Raji (cell line): ENCODE data around the gene LDLRAD3.

Source experiments
- POLR2A ChIP-seq: IDR thresholded peaks from 2 replicates; pipeline ENCODE4 v1.6.1; 2011; ENCODE audit warnings: low read depth, low read length, control low read depth; ENCODE audit not compliant: insufficient read depth

LDLRAD3 gene

GRCh38 chr11:36247493-36247892 lies 303.6 kb downstream of the LDLRAD3 start:
- TF ChIP-seq POLR2A, result no peak

- no peak for TF ChIP-seq POLR2A
Observed at GRCh38 chr11:36248436-36248835, 304.6 kb downstream of the LDLRAD3 start.

- no peak for TF ChIP-seq POLR2A
Observed at GRCh38 chr11:36249246-36249645, 305.4 kb downstream of the LDLRAD3 start.

GRCh38 chr11:36251823-36252222 lies 308.0 kb downstream of the LDLRAD3 start:
- no peak for TF ChIP-seq POLR2A

GRCh38 chr11:36253238-36253637 lies 309.4 kb downstream of the LDLRAD3 start:
- no peak for TF ChIP-seq POLR2A

GRCh38 chr11:36254713-36255112 lies 310.9 kb downstream of the LDLRAD3 start:
- no peak for TF ChIP-seq POLR2A

- TF ChIP-seq POLR2A, result no peak
Observed at GRCh38 chr11:36257351-36257750, 313.5 kb downstream of the LDLRAD3 start.

- TF ChIP-seq POLR2A, result no peak
Observed at GRCh38 chr11:36258730-36259360, 315.0 kb downstream of the LDLRAD3 start.

GRCh38 chr11:36261094-36261493 lies 317.2 kb downstream of the LDLRAD3 start:
- TF ChIP-seq POLR2A, result no peak

GRCh38 chr11:36264011-36264972 lies 320.4 kb downstream of the LDLRAD3 start:
- TF ChIP-seq POLR2A, result no peak

- no peak for TF ChIP-seq POLR2A
Observed at GRCh38 chr11:36264973-36265344, 321.1 kb downstream of the LDLRAD3 start.

- TF ChIP-seq POLR2A, result no peak
Observed at GRCh38 chr11:36265793-36266628, 322.1 kb downstream of the LDLRAD3 start.

GRCh38 chr11:36266767-36267166 lies 322.9 kb downstream of the LDLRAD3 start:
- no peak for TF ChIP-seq POLR2A

- TF ChIP-seq POLR2A, result no peak
Observed at GRCh38 chr11:36268337-36268985, 324.6 kb downstream of the LDLRAD3 start.

- no peak for TF ChIP-seq POLR2A
Observed at GRCh38 chr11:36270701-36271100, 326.8 kb downstream of the LDLRAD3 start.
